Activated gamma-delta T cell treated with anti-CD3 and anti-CD28 coated beads, Interleukin-2, amount 50 U/mL, for 16 hours (primary cell): ENCODE data around the gene KRT36.

Experiments used
- DNase-seq: peaks from one replicate; pipeline ENCODE4 v3.0.0-alpha.2; 2020; ENCODE audit warnings: low read depth

KRT36 gene

GRCh38 chr17:41476866-41477815 is 12.6 kb downstream of the KRT36 start:
- DNase-seq = no peak

- DNase-seq = no peak
Measured at GRCh38 chr17:41475421-41475820, 14.3 kb downstream of the KRT36 start.

GRCh38 chr17:41474863-41475262 is 14.8 kb downstream of the KRT36 start:
- no peak for DNase-seq

GRCh38 chr17:41468346-41468745 is 21.4 kb downstream of the KRT36 start:
- no peak for DNase-seq

- DNase-seq = no peak
Measured at GRCh38 chr17:41467561-41467960, 22.1 kb downstream of the KRT36 start.

GRCh38 chr17:41466988-41467387 is 22.7 kb downstream of the KRT36 start, which contains the start of gene KRT32:
Gene KRT32 (minus strand): TSS chr17:41467386. CDS start chr17:41467325, 61 bp downstream.
- no peak for DNase-seq

GRCh38 chr17:41464682-41465081 is 25.0 kb downstream of the KRT36 start:
- DNase-seq = no peak

GRCh38 chr17:41464173-41464572 is 25.5 kb downstream of the KRT36 start:
- DNase-seq = no peak

GRCh38 chr17:41463746-41464145 is 26.0 kb downstream of the KRT36 start:
- DNase-seq = no peak

- no peak for DNase-seq
Measured at GRCh38 chr17:41462705-41463104, 27.0 kb downstream of the KRT36 start.

- DNase-seq = no peak
Measured at GRCh38 chr17:41457676-41458075, 32.0 kb downstream of the KRT36 start.

GRCh38 chr17:41456204-41456603 is 33.5 kb downstream of the KRT36 start:
- no peak for DNase-seq

- no peak for DNase-seq
Measured at GRCh38 chr17:41455236-41455635, 34.5 kb downstream of the KRT36 start.

- no peak for DNase-seq
Measured at GRCh38 chr17:41453066-41453465, 36.6 kb downstream of the KRT36 start.

- DNase-seq = no peak
Measured at GRCh38 chr17:41452281-41452680, 37.4 kb downstream of the KRT36 start.

GRCh38 chr17:41451154-41451728 is 38.5 kb downstream of the KRT36 start:
- no peak for DNase-seq

- DNase-seq = no peak
Measured at GRCh38 chr17:41449008-41449407, 40.7 kb downstream of the KRT36 start.

- no peak for DNase-seq
Measured at GRCh38 chr17:41448506-41448905, 41.2 kb downstream of the KRT36 start.

GRCh38 chr17:41446806-41447205 is 42.9 kb downstream of the KRT36 start:
- DNase-seq = no peak

GRCh38 chr17:41444640-41445039 is 45.1 kb downstream of the KRT36 start:
- DNase-seq = no peak

GRCh38 chr17:41444186-41444585 is 45.5 kb downstream of the KRT36 start:
- DNase-seq = no peak

- DNase-seq = no peak
Measured at GRCh38 chr17:41442739-41443138, 47.0 kb downstream of the KRT36 start.

GRCh38 chr17:41440531-41441033 is 49.1 kb downstream of the KRT36 start, which contains the start of gene KRT38:
Gene KRT38 (minus strand): TSS chr17:41440983. CDS start chr17:41440921, 62 bp downstream.
- no peak for DNase-seq
